Measurements from ENCODE around the gene FRMD4A.

The FRMD4A gene

GRCh38 chr10:14039968-14040668, 290.6 kb downstream of the FRMD4A start:
- no peak for DNase-seq

GRCh38 chr10:14036233-14036632, 294.5 kb downstream of the FRMD4A start:
- DNase-seq = no peak

- no peak for DNase-seq
Observed at GRCh38 chr10:14035506-14035905, 295.2 kb downstream of the FRMD4A start.

GRCh38 chr10:14032406-14032998, 298.2 kb downstream of the FRMD4A start:
- no peak for DNase-seq

- DNase-seq = no peak
Observed at GRCh38 chr10:14026325-14026724, 304.4 kb downstream of the FRMD4A start.

- DNase-seq = no peak
Observed at GRCh38 chr10:14025283-14026189, 305.2 kb downstream of the FRMD4A start.

- no peak for DNase-seq
Observed at GRCh38 chr10:14024329-14025202, 306.2 kb downstream of the FRMD4A start.

GRCh38 chr10:14023673-14024328, 306.9 kb downstream of the FRMD4A start:
- no peak for DNase-seq

- peak; percentile 14 for DNase-seq
Observed at GRCh38 chr10:14022954-14023672, 307.6 kb downstream of the FRMD4A start.

GRCh38 chr10:14022052-14022451, 308.7 kb downstream of the FRMD4A start:
- DNase-seq = no peak

GRCh38 chr10:14020037-14020664, 310.6 kb downstream of the FRMD4A start:
- DNase-seq = no peak

- DNase-seq = no peak
Observed at GRCh38 chr10:14017467-14017866, 313.3 kb downstream of the FRMD4A start.

- no peak for DNase-seq
Observed at GRCh38 chr10:14016931-14017333, 313.8 kb downstream of the FRMD4A start.

GRCh38 chr10:14016011-14016536, 314.6 kb downstream of the FRMD4A start:
- no peak for DNase-seq

GRCh38 chr10:14014423-14014822, 316.3 kb downstream of the FRMD4A start:
- DNase-seq = no peak

GRCh38 chr10:14010769-14011574, 319.8 kb downstream of the FRMD4A start:
- DNase-seq = no peak

- peak; percentile 19 for DNase-seq
Observed at GRCh38 chr10:14010101-14010558, 320.6 kb downstream of the FRMD4A start.

- DNase-seq = peak; percentile 30
Observed at GRCh38 chr10:14009371-14010100, 321.2 kb downstream of the FRMD4A start.

- no peak for DNase-seq
Observed at GRCh38 chr10:14008740-14009080, 322.0 kb downstream of the FRMD4A start.

Data from NCI-H1092 treated with DMSO at 0.1 percent for 48 hours (cell line).